HCT116 (cell line): Measurements from ENCODE around the gene CRIP1. TPM values are rescaled to one million over a fixed set of nuclear protein-coding genes. Genes with fewer than 3 reads are reported as not detected.

Experiments used
- ATAC-seq: fragments of 200-7000 bp; cut with Tn5 transposase; 2 replicates; pipeline ENCODE4 v1.9.1; 2020; ENCODE audit warnings: mild to moderate bottlenecking, moderate library complexity
- BruUV-seq: library from RNA; stranded (reverse); fragments of 400-500 nt; replicated peaks from 2 replicates; lab custom pipeline; 2021; lab: Mats Ljungman, UMichigan
- CTCF ChIA-PET: fragments of 300-600 bp; sonication (Branson Sonifier 250); formaldehyde crosslinking; loops from one replicate; lab custom pipeline; 2021; ENCODE audit warnings: antibody characterized with exemption; lab: Charles Lee
- POLR2A ChIA-PET: fragments of 300-600, 350-600 bp; sonication (Branson Sonifier 250); formaldehyde crosslinking; loops from one replicate; lab custom pipeline; 2021; ENCODE audit warnings: antibody characterized with exemption; lab: Charles Lee
- RAD21 ChIA-PET, 2 experiments: fragments of 300-600 bp; sonication (Branson Sonifier 250); formaldehyde crosslinking; loops; one replicate each; lab custom pipeline; 2023; ENCODE audit warnings: low total read pairs in 2 of 2; ENCODE audit not compliant: uncharacterized antibody in 2 of 2, unreplicated experiment in 2 of 2, low non-redundant PET in 1 of 2; lab: Charles Lee
- DNase-seq: peaks from one replicate; pipeline ENCODE4 v3.0.0-alpha.2; 2010; ENCODE audit warnings: low read depth, low spot score
- H2AFZ ChIP-seq: fragments of 200-600 bp; shearing (Covaris generic), sonication (generic); 2 replicates; pipeline ENCODE4 v1.6.1; 2017; ENCODE audit warnings: low read depth, mixed run types, mixed read lengths, antibody characterized with exemption, low read length; ENCODE audit not compliant: poor library complexity, severe bottlenecking
- H3K27ac ChIP-seq: 2 replicates; pipeline ENCODE4 v1.5.1; 2012; ENCODE audit warnings: low read depth, low read length
- H3K27me3 ChIP-seq: fragments of 200-600 bp; sonication (generic); 2 replicates; pipeline ENCODE4 v1.6.1; 2016; ENCODE audit warnings: mixed run types, low read length, mixed read lengths; ENCODE audit not compliant: insufficient read depth
- H3K36me3 ChIP-seq, 2 experiments: fragments of 200-500 bp in 1 of 2; fragments of 200-600 bp in 1 of 2; sonication (Bioruptor generic) in 1 of 2; sonication (generic) in 1 of 2; 2 replicates each; pipeline versions ENCODE4 v1.5.1 to v1.6.1; 2014 to 2016; ENCODE audit warnings: low read length in 2 of 2, inconsistent platforms in 1 of 2, mixed read lengths in 1 of 2, mixed run types in 1 of 2; ENCODE audit not compliant: insufficient read depth in 2 of 2, control insufficient read depth in 1 of 2
- H3K4me1 ChIP-seq, 2 experiments: fragments of 200-600 bp in 1 of 2; sonication (generic) in 1 of 2; 2 replicates each; pipeline versions ENCODE4 v1.5.1 to v1.6.1; 2012 to 2017; ENCODE audit warnings: low read length in 2 of 2, inconsistent platforms in 1 of 2, mild to moderate bottlenecking in 1 of 2, mixed read lengths in 1 of 2, mixed run types in 1 of 2, moderate library complexity in 1 of 2; ENCODE audit not compliant: insufficient read depth in 2 of 2, control insufficient read depth in 1 of 2
- H3K4me2 ChIP-seq: fragments of 200-600 bp; sonication (generic); 2 replicates; pipeline ENCODE4 v1.6.1; 2017; ENCODE audit warnings: mixed run types, low read length, mixed read lengths
- H3K4me3 ChIP-seq, 2 experiments: fragments of 200-600 bp in 1 of 2; sonication (generic) in 1 of 2; replicated peaks in 1 of 2; 2 replicates each; pipeline ENCODE4 v1.5.1; 2011 to 2016; ENCODE audit warnings: low read length in 2 of 2, control low read depth in 1 of 2, low read depth in 1 of 2, mild to moderate bottlenecking in 1 of 2, mixed read lengths in 1 of 2, mixed run types in 1 of 2
- H3K79me2 ChIP-seq: fragments of 200-600 bp; sonication (generic); 2 replicates; pipeline ENCODE4 v1.6.1; 2017; ENCODE audit warnings: mild to moderate bottlenecking, mixed run types, low read length, moderate library complexity, mixed read lengths; ENCODE audit not compliant: insufficient read depth
- H3K9ac ChIP-seq: fragments of 200-600 bp; sonication (generic); 2 replicates; pipeline ENCODE4 v1.6.1; 2016; ENCODE audit warnings: low read length, mixed read lengths
- H3K9me2 ChIP-seq: fragments of 200-600 bp; sonication (generic), shearing (Covaris generic); 2 replicates; pipeline ENCODE4 v1.6.1; 2017; ENCODE audit warnings: mixed run types, mild to moderate bottlenecking, moderate library complexity; ENCODE audit not compliant: insufficient read depth
- H3K9me3 ChIP-seq, 2 experiments: fragments of 200-500 bp in 1 of 2; fragments of 200-600 bp in 1 of 2; sonication (Bioruptor generic) in 1 of 2; sonication (generic) in 1 of 2; 2 replicates each; pipeline ENCODE4 v1.6.1; 2014 to 2017; ENCODE audit warnings: low read length in 2 of 2, mixed read lengths in 2 of 2, inconsistent platforms in 1 of 2, low read depth in 1 of 2, mild to moderate bottlenecking in 1 of 2, mixed run types in 1 of 2, moderate library complexity in 1 of 2; ENCODE audit not compliant: control insufficient read depth in 1 of 2, insufficient read depth in 1 of 2
- H4K20me1 ChIP-seq: fragments of 200-600 bp; sonication (generic), shearing (Covaris generic); 2 replicates; pipeline ENCODE4 v1.6.1; 2017; ENCODE audit warnings: mixed run types, mild to moderate bottlenecking, moderate library complexity; ENCODE audit not compliant: insufficient read depth
- ATF3 ChIP-seq: IDR thresholded peaks from 2 replicates; pipeline ENCODE4 v1.6.1; 2012
- CTCF ChIP-seq, 3 experiments: fragments of 200-600 bp in 1 of 3; sonication (generic) in 1 of 3; IDR thresholded peaks in 2 of 3; conservative IDR thresholded peaks in 1 of 3; 2 replicates each; pipeline ENCODE4 v1.5.1; 2012 to 2017; ENCODE audit warnings: low read depth in 2 of 3, low read length in 2 of 3, antibody characterized with exemption in 1 of 3, borderline replicate concordance in 1 of 3, control low read depth in 1 of 3, mild to moderate bottlenecking in 1 of 3, mixed read lengths in 1 of 3, mixed run types in 1 of 3, moderate library complexity in 1 of 3; ENCODE audit not compliant: insufficient read depth in 1 of 3
- ELF1 ChIP-seq: IDR thresholded peaks from 2 replicates; pipeline ENCODE4 v1.6.1; 2012; ENCODE audit warnings: low read depth, borderline replicate concordance
- POLR2A ChIP-seq: IDR thresholded peaks from 2 replicates; pipeline ENCODE4 v1.7.0; 2011; ENCODE audit warnings: borderline replicate concordance; ENCODE audit not compliant: insufficient read depth, insufficient read length; ENCODE audit errors: extremely low read depth
- POLR2AphosphoS5 ChIP-seq: IDR thresholded peaks from 2 replicates; pipeline ENCODE4 v1.6.1; 2011; ENCODE audit warnings: mild to moderate bottlenecking, low read depth, low read length, moderate library complexity
- SIN3A ChIP-seq: IDR thresholded peaks from 2 replicates; pipeline ENCODE4 v1.6.1; 2012; ENCODE audit warnings: low read depth
- TCF7L2 ChIP-seq: IDR thresholded peaks from 2 replicates; pipeline ENCODE4 v1.7.0; 2011; ENCODE audit warnings: borderline replicate concordance, inconsistent platforms; ENCODE audit not compliant: insufficient read depth, insufficient read length; ENCODE audit errors: extremely low read depth
- intact Hi-C: fragments of 100-400 bp; cut with micrococcal nuclease; formaldehyde crosslinking; loops from 2 replicates; pipeline ENCODE4 v1.10.0; 2022
- total RNA-seq: library from RNA; stranded (reverse); gene quantifications from one replicate; pipeline ENCODE4 v1.2.1, GENCODE V29; 2021; ENCODE audit not compliant: unreplicated experiment

Gene CRIP1
- total RNA-seq, 1 experiment from 2014 or later = 260 TPM

DNA sequence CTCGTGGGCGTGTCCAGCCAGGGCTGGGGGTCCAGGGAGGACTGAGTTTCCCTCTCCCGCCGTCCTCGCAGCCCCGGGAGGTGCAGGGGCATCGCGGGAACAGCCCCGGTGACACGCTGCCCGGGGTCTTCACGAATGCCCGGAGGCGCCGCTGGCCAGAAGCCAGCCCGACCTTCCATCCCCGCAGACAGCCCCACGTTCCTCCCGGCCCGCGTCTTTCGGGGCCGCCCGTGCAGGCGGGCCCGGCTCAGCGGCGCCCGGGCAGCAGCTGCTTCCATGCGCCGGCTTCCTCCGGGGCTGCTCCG is 3.5 kb downstream of the CRIP1 start:
- peak overlapping the region; percentile 100 for H3K27ac ChIP-seq
- ATAC-seq (peak; percentile 0), DNase-seq (no peak)
- peak overlapping the region; percentile 99 for H3K4me2 ChIP-seq
- H2AFZ ChIP-seq = no peak overlapping the region
- no peaks in the 10 kb centered on the region; the same call in 1 of the 2 replicates for H4K20me1 ChIP-seq
- H3K79me2 ChIP-seq = peaks cover 18% of the 10 kb centered on the region
- ChIA-PET CTCF (interaction anchor here (0.7 to 2.5 kb wide), 10 partner anchors 9 to 121 kb away, joined by 3 to 77 read pairs (median 4); no protein-coding TSS in a partner anchor), POLR2A (interaction anchor here (0.7 to 3.1 kb wide), 4 partner anchors 9 to 189 kb away, joined by 3 to 29 read pairs (median 6); no protein-coding TSS in a partner anchor), RAD21 (interaction anchor here (0.6 to 1.9 kb wide), 8 partner anchors 9 to 119 kb away, joined by 3 to 16 read pairs (median 4); no protein-coding TSS in a partner anchor)
- intact Hi-C loops = loop anchor here (5.0 kb wide), 1 partner anchor 37 kb away; the partner anchor contains the start of gene TMEM121
- H3K9ac ChIP-seq = peak overlapping the region; percentile 97
- no peaks in the 10 kb centered on the region for H3K9me2 ChIP-seq
- no peak for TF ChIP-seq ATF3
- TF ChIP-seq POLR2AphosphoS5 = no peak
- TF ChIP-seq ELF1 = no peak
- H3K4me3 ChIP-seq = peak overlapping the region; percentile 65 to 87
- no peaks in the 10 kb centered on the region for H3K27me3 ChIP-seq
- BruUV-seq = no TSS peak
- no peaks in the 10 kb centered on the region for H3K9me3 ChIP-seq
- 0 out of 4 replicates have a peak, but pooled peaks cover 0 to 3% of the 10 kb centered on the region in 2 experiments for H3K36me3 ChIP-seq
- H3K4me1 ChIP-seq = peaks cover 20 to 53% of the 10 kb centered on the region in 2 experiments

- peak within 1 kb of the TSS; percentile 97 for H3K9ac ChIP-seq
- no peaks in the 10 kb centered on the region for H3K9me3 ChIP-seq
- no peaks in the 10 kb centered on the region for H3K27me3 ChIP-seq
- ChIA-PET RAD21 (interaction anchor here in 1 of 2 experiments (1.4 to 1.9 kb wide), 3 partner anchors 10 to 120 kb away, joined by 5 to 16 read pairs (median 8); no protein-coding TSS in a partner anchor), POLR2A (interaction anchor here (1.3 to 3.1 kb wide), 3 partner anchors 9 to 120 kb away, joined by 3 to 29 read pairs (median 10); no protein-coding TSS in a partner anchor), CTCF (interaction anchor here (0.7 to 2.5 kb wide), 8 partner anchors 9 to 118 kb away, joined by 3 to 77 read pairs (median 9); no protein-coding TSS in a partner anchor)
- DNase-seq (peak; percentile 100), ATAC-seq (peak; percentile 78)
- peak within 1 kb of the TSS; percentile 100 for H3K27ac ChIP-seq
- H4K20me1 ChIP-seq = no peaks in the 10 kb centered on the region; the same call in 1 of the 2 replicates
- no TSS peak for BruUV-seq
- 0 out of 4 replicates have a peak, but pooled peaks cover 0 to 3% of the 10 kb centered on the region in 2 experiments for H3K36me3 ChIP-seq
- peak within 1 kb of the TSS; percentile 74 to 87 for H3K4me3 ChIP-seq
- H2AFZ ChIP-seq = no peak within 1 kb of the TSS
- H3K79me2 ChIP-seq = peaks cover 18% of the 10 kb centered on the region
- intact Hi-C loops = loop anchor here (5.0 kb wide), 1 partner anchor 37 kb away; the partner anchor contains the start of gene TMEM121
- peak within 1 kb of the TSS; percentile 99 for H3K4me2 ChIP-seq
- TF ChIP-seq POLR2AphosphoS5 (peak; percentile 68), TCF7L2 (peak; percentile 5), CTCF (IDR thresholded peaks at IDR 0.05 in 2 of 3, conservative IDR thresholded peaks at IDR 0.05 in 1 of 3; ENCODE audit: borderline replicate concordance in 1 of 3, insufficient read depth in 1 of 3, low read depth in 2 of 3, low read length in 2 of 3) (peak in 2 of 3 experiments; percentile 50 to 71; a peak in 4 of 6 replicates), SIN3A (no peak), POLR2A (peak; percentile 70)
- TF ChIP-seq, all 23 proteins: peak for 4
- Histone ChIP-seq H3K9me2 (no peaks in the 10 kb centered on the region), H3K4me1 (peaks cover 20 to 49% of the 10 kb centered on the region in 2 experiments)
These were observed 4.1 kb downstream of the CRIP1 start, which contains the start of gene TEDC1 for GRCh38 chr14:105490572-105491365. TSS of gene TEDC1 (plus strand) at chr14:105491246. CDS start at chr14:105491376, 130 bp downstream.
